Activated T-cell treated with anti-CD3 and anti-CD28 coated beads for 1 hour (primary cell): ENCODE results near the gene RYR1.
"Not testable (repeated sequence)": the region's sequence is repeated elsewhere in the genome, so short reads cannot be mapped to it uniquely, and the experiment has no call there.

Source experiments
- DNase-seq: peaks from one replicate; pipeline ENCODE4 v3.0.0-alpha.2; 2020; ENCODE audit warnings: low read depth

Gene RYR1

GRCh38 chr19:38457690-38458405, 24.4 kb downstream of the RYR1 start:
- DNase-seq: no peak

DNA sequence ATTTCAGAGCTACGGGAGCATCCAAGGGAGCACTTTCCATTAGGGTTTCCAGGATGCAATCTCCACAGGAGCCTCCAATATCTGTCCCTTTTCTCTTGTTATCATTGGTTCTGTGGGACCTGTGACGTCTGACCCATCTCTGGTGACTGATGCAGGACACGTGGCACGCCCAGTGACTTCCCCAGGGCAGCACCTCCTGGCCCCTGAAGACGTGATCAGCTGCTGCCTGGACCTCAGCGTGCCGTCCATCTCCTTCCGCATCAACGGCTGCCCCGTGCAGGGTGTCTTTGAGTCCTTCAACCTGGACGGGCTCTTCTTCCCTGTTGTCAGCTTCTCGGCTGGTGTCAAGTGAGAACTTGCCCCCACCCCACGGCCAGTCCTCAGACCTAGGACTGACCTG, 25.5 kb downstream of the RYR1 start:
- DNase-seq: no peak

- no peak for DNase-seq
These were observed 29.9 kb downstream of the RYR1 start for GRCh38 chr19:38463365-38463764.

DNA sequence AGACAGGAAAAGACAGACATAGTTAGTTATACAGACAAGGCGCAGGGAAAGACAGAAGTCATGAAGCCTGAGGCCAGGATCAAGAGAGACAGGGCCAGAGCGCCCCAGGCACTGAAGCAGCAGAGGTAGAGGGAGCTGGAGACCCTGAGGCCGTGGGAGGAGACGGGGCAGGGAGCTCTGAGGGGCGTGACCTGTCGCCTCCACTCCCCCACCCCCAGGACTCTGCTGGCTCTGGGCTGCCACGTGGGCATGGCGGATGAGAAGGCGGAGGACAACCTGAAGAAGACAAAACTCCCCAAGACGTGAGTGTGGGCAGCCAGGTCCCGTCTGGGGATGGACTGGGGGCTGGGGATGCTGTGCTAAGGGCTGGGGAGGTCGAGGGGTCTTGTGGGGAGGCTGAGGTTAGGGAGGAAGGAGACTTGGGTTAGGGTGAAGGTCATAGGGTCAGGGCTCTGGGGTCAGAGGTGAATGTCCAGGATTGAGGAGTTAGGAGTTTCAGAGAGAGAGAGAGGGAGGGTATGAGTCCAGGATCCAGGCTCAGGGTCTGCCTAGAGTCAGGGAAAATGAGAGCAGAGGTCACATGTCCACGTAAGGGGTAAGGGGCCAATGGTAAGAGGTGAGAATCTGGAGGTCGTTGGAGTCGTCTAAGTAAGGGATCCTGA, 31.1 kb downstream of the RYR1 start:
- no peak for DNase-seq

- no peak for DNase-seq
These were observed 32.6 kb downstream of the RYR1 start for GRCh38 chr19:38466050-38466449.

DNA sequence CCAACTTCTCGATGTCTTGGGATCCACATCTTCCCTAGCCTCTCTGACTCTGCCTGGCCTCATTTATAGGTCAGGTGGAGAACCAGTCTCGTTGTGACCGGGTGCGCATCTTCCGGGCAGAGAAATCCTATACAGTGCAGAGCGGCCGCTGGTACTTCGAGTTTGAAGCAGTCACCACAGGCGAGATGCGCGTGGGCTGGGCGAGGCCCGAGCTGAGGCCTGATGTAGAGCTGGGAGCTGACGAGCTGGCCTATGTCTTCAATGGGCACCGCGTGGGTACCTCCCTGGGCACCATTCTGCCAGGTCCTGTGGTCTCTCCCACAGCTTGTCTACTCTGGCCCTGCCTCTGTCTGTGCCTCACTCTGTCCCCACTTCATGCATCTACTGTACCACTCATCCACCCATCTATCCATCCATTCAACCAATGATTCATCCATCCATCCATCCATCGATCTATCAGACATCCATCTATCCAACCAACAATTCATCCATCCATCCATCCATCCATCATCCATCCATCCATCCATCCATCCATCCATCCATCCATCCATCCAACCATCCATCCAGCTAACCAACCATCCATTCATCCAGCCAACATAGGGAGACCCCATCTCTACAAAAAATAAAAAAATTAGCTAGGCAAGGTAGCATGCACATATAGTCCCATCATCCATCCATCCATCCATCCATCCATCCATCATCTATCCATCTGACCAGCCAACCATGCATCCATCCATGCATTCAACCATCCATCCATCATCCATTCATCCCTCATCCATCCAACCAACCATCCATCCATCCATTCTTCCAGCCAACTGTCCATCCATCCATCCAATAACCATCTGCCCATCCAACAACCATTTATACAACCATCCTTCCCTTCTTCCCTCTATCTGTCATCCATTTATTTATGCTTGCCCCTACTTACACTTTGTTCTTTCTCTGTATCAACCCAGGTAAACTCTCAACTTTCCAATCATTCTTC, 34.3 kb downstream of the RYR1 start:
- DNase-seq: no peak

GRCh38 chr19:38469151-38469550, 35.7 kb downstream of the RYR1 start:
- DNase-seq: no peak

DNA sequence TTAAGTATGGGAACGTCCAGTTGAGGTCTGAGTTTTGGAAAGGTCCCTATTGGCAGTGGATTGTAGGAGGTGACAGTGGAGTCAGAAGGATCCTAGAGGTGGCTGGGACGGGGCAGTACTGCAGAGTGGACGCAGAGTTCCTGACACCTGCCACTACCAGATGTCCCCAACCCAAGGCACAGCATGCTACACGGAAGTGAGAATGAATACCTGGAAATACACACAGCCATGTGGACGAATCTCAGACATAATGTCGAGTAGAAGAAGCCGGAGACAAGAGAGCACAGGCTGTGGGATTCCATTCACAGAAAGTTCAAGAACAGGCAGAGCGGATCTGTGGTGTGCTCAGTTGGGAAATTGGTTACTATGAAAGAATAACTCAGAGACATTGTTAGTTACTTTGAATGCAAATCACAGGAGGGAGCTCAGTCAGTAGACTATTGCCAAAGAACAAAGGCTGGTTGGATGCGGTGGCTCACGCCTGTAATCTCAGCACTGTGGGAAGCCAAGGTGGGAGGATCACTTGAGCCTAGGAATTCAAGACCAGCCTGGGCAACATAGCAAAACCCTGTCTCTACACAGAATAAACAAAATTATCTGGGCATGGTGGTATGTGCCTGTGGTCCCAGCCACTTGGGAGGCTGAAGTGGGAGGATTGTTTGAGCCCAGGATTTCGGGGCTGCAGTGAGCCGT, 37.4 kb downstream of the RYR1 start:
- DNase-seq: no peak

GRCh38 chr19:38472725-38473124, 39.2 kb downstream of the RYR1 start:
- not testable (repeated sequence) for DNase-seq

DNA sequence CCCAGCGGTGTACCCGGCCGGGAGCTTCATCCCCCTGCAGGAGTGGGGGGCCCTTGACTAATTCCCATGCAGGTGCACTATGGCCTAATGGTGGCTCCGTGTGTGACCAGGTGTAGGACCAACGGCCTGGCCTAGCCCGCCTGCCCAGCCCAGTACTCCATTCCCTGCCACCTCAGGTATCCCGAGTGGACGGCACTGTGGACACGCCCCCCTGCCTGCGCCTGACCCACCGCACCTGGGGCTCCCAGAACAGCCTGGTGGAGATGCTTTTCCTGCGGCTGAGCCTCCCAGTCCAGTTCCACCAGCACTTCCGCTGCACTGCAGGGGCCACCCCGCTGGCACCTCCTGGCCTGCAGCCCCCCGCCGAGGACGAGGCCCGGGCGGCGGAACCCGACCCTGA, 39.7 kb downstream of the RYR1 start:
- no peak for DNase-seq

DNA sequence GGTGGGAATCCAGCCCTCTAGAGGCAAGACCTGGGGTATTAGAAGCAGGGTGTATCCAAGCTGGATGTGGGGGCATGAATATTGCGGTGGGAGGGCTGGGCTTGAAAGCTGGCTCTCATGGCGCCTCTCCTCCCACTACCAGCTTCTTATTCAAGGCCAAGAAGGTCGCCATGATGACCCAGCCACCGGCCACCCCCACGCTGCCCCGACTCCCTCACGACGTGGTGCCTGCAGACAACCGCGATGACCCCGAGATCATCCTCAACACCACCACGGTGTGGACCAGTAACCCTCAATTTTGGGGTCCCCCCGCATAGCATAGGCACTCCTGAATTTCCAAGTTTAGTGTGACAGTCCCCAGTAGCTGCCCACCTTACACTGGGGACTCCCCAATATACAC, 41.7 kb downstream of the RYR1 start:
- no peak for DNase-seq

GRCh38 chr19:38478273-38478971, 44.9 kb downstream of the RYR1 start:
- DNase-seq: no peak

- no peak for DNase-seq
These were observed 49.0 kb downstream of the RYR1 start for GRCh38 chr19:38482496-38482895.

DNA sequence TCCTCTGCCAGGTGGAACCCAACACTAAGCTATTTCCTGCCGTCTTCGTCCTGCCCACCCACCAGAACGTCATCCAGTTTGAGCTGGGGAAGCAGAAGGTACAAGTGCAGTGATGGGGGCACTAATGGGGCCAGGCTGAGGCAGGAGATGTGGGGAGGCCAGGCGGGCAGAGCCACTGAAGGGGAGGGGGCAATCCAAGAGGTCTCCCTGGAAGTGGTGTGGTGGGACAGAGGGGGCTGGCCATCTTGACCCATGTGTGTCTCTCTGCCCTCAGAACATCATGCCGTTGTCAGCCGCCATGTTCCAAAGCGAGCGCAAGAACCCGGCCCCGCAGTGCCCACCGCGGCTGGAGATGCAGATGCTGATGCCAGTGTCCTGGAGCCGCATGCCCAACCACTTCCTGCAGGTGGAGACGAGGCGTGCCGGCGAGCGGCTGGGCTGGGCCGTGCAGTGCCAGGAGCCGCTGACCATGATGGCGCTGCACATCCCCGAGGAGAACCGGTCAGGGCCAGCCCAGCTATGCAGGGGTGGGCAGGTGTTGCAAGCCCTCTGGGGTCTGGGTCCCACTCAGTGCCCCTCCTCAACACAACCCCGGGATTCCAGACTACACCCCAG, 49.6 kb downstream of the RYR1 start:
- no peak for DNase-seq

- DNase-seq: no peak
These were observed 51.3 kb downstream of the RYR1 start for GRCh38 chr19:38484747-38485146.

DNA sequence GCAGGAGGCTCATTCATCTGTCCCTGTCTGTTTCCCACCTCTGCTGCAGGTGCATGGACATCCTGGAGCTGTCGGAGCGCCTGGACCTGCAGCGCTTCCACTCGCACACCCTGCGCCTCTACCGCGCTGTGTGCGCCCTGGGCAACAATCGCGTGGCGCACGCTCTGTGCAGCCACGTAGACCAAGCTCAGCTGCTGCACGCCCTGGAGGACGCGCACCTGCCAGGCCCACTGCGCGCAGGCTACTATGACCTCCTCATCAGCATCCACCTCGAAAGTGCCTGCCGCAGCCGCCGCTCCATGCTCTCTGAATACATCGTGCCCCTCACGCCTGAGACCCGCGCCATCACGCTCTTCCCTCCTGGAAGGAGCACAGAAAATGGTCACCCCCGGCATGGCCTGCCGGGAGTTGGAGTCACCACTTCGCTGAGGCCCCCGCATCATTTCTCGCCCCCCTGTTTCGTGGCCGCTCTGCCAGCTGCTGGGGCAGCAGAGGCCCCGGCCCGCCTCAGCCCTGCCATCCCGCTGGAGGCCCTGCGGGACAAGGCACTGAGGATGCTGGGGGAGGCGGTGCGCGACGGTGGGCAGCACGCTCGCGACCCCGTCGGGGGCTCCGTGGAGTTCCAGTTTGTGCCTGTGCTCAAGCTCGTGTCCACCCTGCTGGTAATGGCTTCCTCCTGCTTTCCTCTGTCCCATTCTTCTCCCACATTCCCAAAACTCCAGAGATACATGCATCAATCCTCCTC, 52.2 kb downstream of the RYR1 start:
- DNase-seq: no peak

- DNase-seq: no peak
These were observed 53.3 kb downstream of the RYR1 start for GRCh38 chr19:38486731-38487336.

GRCh38 chr19:38488096-38488495, 54.6 kb downstream of the RYR1 start:
- no peak for DNase-seq

DNA sequence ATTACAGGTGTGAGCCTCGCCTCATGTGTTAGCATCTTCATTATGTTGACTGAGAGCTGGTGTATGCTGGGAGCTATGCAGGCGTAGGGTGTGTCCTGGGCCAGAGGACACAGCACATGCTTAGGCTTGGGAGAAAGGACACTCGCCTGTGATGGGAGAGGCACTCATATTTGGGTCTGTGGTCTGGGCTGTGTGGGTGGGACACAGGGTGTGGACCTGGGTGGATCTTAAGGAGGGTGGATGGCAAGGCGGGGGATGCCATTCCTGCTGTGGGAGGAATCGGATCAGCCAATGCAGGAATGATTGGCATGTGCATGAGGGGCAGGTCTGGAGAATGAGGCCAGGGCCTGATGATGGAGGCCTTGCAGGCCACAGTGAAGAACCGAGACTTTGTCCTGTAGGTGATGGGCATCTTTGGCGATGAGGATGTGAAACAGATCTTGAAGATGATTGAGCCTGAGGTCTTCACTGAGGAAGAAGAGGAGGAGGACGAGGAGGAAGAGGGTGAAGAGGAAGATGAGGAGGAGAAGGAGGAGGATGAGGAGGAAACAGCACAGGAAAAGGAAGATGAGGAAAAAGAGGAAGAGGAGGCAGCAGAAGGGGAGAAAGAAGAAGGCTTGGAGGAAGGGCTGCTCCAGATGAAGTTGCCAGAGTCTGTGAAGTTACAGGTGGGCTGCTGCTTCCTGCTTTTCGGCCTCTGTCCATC, 55.4 kb downstream of the RYR1 start:
- DNase-seq: no peak
